ENCODE measurements around the gene UBE2G2.
"Not testable (repeated sequence)": the region's sequence is repeated elsewhere in the genome, so short reads cannot be mapped to it uniquely, and the experiment has no call there.

The UBE2G2 gene

DNA sequence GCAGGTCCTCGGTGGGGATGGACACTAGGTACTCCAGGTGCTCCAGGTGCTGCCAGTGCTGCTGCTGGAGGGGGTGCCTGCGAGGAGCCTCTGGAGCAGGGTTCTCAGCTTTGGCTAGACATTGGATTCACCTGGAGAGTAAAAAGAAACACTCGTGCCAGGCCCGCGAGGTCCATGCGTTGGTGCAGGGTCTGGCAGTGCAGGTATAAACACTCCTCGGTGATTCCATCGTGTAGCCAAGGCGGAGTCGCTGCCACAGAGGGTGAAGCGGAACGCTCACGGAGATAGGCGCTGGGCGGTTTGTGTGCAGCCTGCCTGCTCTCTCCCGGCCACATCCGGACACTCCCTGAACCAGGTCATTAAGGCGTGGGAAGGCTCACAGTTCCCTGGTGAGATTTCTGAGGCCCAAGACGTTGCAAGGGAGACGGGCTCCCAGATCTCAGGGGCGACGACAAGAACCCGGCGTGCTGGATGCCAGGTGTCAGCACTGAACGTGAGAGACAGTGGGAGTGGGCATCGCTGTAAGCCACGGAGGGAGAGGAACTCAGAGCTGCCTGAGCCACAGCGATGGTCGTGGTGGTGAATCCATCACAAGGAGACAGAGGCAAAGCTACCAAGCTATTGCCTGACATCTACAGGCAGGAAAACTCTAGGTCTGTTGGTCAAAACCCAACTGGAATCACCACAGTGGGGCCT lies 33.5 kb upstream of the UBE2G2 start:
- H3K36me3 ChIP-seq (ENCODE audit: control insufficient read depth, insufficient read depth, low read length): no peaks in the 10 kb centered on the region
- no peaks in the 10 kb centered on the region; the same call in 1 of the 2 replicates for H3K4me1 ChIP-seq (ENCODE audit: control insufficient read depth, insufficient read depth, low read length)
- no peaks in the 10 kb centered on the region for H3K27me3 ChIP-seq (ENCODE audit: control insufficient read depth, insufficient read depth, low read length)
- no peaks in the 10 kb centered on the region for H3K9me3 ChIP-seq (ENCODE audit: control insufficient read depth, insufficient read depth, low read length)
- no peak overlapping the region for H3K27ac ChIP-seq (ENCODE audit: low read depth, low read length)
- no peak overlapping the region for H3K4me3 ChIP-seq (ENCODE audit: low read depth, low read length)
- H3K9ac ChIP-seq (ENCODE audit: low read depth, low read length): no peak overlapping the region

DNA sequence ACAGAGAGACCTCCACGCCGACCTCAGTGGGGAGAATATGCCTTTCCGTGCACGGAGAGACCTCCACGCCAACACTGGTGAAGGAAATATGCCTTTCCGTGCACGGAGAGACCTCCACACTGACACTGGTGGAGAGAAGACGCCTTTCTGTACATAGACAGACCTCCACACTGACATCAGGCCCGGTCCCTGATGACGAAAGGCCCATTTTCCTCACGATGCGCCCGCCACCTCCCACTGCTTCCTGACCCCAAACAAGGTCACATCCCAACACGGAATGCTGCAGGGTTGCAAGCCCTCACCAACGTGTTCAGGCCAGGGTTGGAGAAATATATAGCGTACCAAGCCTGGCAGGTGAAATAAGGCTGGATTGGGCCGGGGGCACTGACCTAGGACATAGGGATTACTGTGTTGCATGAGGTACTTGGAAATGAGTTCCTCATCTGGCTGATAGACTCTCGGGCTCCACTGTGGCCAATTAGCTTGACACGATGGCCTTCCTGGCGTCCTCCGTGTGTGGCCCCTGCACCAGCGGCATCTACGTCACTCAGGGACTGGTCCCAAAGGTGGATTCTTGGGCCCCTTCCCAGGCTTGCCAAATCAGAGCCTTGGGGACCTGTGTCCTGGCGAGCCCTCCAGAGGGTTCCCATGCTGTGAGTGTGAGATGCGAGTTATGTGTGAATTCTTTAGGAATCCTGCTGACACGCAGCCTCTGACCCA lies 32.8 kb upstream of the UBE2G2 start:
- H3K4me1 ChIP-seq (ENCODE audit: control insufficient read depth, insufficient read depth, low read length): no peaks in the 10 kb centered on the region; the same call in 1 of the 2 replicates
- no peaks in the 10 kb centered on the region for H3K9me3 ChIP-seq (ENCODE audit: control insufficient read depth, insufficient read depth, low read length)
- no peaks in the 10 kb centered on the region for H3K36me3 ChIP-seq (ENCODE audit: control insufficient read depth, insufficient read depth, low read length)
- no peaks in the 10 kb centered on the region for H3K27me3 ChIP-seq (ENCODE audit: control insufficient read depth, insufficient read depth, low read length)
- H3K9ac ChIP-seq (ENCODE audit: low read depth, low read length): no peak overlapping the region
- H3K27ac ChIP-seq (ENCODE audit: low read depth, low read length): no peak overlapping the region
- H3K4me3 ChIP-seq (ENCODE audit: low read depth, low read length): no peak overlapping the region

DNA sequence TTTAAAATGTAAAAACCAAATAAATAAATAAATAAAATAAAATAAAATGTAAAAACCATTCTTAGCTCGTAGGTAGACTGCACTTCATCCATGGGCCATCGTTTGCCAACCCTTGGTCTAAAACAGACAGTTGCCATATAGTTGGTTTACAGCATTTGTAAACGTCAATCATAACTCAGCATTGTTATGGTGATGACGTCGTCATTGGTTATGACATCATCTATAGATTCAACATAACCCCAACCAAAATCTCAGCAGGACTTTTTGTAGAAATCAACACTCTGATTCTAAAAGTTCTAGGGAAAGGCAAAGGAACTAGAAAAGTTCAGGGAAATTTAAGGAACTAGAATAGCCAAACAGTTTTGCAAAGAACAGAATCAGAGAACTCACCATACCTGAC lies 32.0 kb upstream of the UBE2G2 start:
- Histone ChIP-seq H3K36me3 (ENCODE audit: control insufficient read depth, insufficient read depth, low read length) (no peaks in the 10 kb centered on the region), H3K4me1 (ENCODE audit: control insufficient read depth, insufficient read depth, low read length) (no peaks in the 10 kb centered on the region; the same call in 1 of the 2 replicates), H3K27me3 (ENCODE audit: control insufficient read depth, insufficient read depth, low read length) (no peaks in the 10 kb centered on the region), H3K9ac (ENCODE audit: low read depth, low read length) (no peak overlapping the region), H3K9me3 (ENCODE audit: control insufficient read depth, insufficient read depth, low read length) (peaks cover 3% of the 10 kb centered on the region), H3K4me3 (ENCODE audit: low read depth, low read length) (no peak overlapping the region), H3K27ac (ENCODE audit: low read depth, low read length) (no peak overlapping the region)

DNA sequence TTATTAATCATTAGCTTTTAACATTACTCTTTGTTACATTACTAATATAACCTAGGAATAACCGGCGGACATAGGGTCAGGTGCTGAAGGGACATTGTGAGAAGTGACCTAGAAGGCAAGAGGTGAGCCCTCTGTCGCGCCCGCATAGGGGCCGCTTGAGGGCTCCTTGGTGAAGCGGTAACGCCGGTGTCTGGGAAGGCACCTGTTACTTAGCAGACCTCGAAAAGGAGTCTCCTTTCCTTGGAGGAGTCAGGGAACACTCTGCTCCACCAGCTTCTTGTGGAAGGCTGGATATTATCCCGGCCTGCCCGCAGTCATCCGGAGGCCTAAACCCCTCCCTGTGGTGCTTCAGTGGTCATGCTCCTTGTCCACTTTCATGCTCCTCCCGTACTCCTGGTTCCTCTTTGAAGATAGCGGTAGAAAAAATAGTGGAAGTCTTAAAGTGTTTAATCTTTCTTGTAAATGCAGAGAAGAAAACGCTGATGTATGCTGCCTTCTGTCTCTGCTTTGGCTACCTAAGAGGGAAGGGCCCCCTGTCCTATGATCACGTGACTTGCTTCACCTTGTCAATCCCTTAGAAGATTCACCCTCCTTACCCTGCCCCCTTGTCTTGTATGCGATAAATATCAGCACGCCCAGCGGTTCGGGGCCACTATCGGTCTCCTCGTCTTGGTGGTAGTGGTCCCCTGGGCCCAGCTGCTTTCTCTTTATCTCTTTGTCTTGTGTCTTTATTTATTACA lies 31.1 kb upstream of the UBE2G2 start:
- H3K4me1 ChIP-seq (ENCODE audit: control insufficient read depth, insufficient read depth, low read length); H3K27me3 ChIP-seq (ENCODE audit: control insufficient read depth, insufficient read depth, low read length); H3K9me3 ChIP-seq (ENCODE audit: control insufficient read depth, insufficient read depth, low read length); H3K9ac ChIP-seq (ENCODE audit: low read depth, low read length); H3K36me3 ChIP-seq (ENCODE audit: control insufficient read depth, insufficient read depth, low read length); H3K27ac ChIP-seq (ENCODE audit: low read depth, low read length); H3K4me3 ChIP-seq (ENCODE audit: low read depth, low read length): not testable (repeated sequence)

DNA sequence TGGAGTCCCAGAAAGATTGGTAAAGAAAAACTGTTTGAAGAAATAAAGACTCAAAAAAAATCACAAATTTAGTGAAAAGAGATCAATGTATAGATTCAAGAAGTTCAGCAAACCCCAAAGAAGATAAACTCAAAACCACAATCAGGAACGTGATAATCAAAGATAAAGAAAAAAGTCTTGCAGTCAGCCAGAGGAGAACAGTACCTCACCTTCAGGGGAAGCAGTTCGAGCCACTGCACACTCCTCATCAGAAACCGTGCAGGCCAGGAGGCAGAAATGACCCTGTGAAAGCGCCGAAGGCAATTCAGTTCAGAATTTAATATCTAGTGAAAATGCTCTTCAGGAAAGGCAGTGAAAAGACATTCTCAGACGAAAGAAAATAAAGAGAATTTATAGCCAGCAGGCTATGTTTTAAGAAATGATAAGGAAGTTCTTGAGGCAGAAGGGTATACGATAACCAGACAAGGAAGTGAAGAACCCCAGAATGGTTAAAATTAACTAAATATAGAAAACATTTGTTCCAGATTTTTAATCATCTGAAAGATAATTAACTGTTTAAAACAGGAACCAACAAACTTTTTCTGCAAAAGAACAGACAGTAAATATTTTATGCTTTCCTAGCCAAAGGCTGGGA lies 29.7 kb upstream of the UBE2G2 start:
- H3K4me3 ChIP-seq (ENCODE audit: low read depth, low read length): no peak overlapping the region

DNA sequence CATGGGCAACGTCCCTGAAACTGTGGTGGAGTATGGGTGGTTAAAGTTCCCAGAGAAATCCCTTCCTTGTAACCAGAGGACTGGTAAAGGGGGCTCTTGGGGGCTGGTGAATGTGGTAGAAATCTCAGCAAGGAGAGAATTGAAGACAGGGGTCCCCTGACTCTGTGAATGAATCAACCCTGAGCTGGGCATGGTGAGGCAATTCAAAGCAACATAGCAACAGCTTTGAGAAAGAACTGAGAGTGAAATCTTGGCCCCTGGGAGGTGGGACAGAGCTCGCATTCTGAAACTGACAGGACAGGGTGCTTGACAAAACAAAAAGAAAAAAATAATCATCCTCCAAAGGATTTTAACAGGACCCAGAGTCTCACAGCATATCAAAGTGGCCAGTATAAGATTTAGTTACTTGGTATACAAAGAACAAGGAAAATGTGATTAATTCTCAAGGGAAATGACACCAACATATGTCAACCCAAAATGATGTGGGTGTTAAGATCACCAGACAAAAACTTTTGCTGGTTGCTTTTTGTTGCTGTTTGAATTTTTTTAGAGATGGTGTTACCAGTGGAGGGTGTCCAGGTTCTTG lies 28.0 kb upstream of the UBE2G2 start:
- Histone ChIP-seq H3K4me1 (ENCODE audit: control insufficient read depth, insufficient read depth, low read length) (no peaks in the 10 kb centered on the region), H3K27me3 (ENCODE audit: control insufficient read depth, insufficient read depth, low read length) (no peaks in the 10 kb centered on the region), H3K9ac (ENCODE audit: low read depth, low read length) (no peak overlapping the region), H3K27ac (ENCODE audit: low read depth, low read length) (no peak overlapping the region), H3K4me3 (ENCODE audit: low read depth, low read length) (no peak overlapping the region), H3K9me3 (ENCODE audit: control insufficient read depth, insufficient read depth, low read length) (peaks cover 17% of the 10 kb centered on the region), H3K36me3 (ENCODE audit: control insufficient read depth, insufficient read depth, low read length) (no peaks in the 10 kb centered on the region)

More for the DNA sequence above, 29.7 kb upstream of the UBE2G2 start:
- Histone ChIP-seq H3K27me3 (ENCODE audit: control insufficient read depth, insufficient read depth, low read length) (no peaks in the 10 kb centered on the region), H3K36me3 (ENCODE audit: control insufficient read depth, insufficient read depth, low read length) (no peaks in the 10 kb centered on the region), H3K27ac (ENCODE audit: low read depth, low read length) (no peak overlapping the region), H3K9ac (ENCODE audit: low read depth, low read length) (no peak overlapping the region), H3K4me1 (ENCODE audit: control insufficient read depth, insufficient read depth, low read length) (no peaks in the 10 kb centered on the region), H3K9me3 (ENCODE audit: control insufficient read depth, insufficient read depth, low read length) (peaks cover 17% of the 10 kb centered on the region)

DNA sequence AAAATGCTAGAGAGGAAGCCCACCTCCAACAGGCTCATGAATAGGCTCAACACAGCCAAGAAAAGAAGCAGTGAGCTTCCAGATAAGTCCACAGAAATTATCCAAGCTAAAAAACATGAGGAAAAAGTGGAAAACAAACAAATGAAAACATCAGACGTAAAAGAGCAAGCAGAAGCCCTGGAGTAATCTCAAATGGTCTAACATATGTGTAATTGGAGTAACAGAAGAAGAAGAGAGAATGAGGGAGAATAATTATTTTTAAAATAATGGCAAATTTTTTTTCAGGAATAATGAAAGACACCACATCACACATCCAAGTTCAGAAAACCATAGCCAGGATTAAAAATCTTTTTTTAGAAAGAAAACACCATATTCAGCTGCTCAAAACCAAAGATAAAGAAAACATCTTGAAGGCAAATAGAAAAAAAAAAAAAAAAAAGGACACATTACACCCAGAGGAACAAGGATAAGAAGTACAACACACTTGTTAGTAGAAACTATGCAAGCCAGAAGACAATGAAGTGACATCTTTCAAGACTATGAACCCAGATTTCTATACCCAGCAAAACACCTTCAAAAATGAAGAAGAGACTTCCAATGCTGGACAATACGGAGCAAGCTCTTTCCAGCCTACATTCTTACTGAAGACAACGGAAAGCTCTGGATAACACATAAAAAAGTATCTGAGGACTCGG lies 26.9 kb upstream of the UBE2G2 start:
- peaks cover 20% of the 10 kb centered on the region for H3K9me3 ChIP-seq (ENCODE audit: control insufficient read depth, insufficient read depth, low read length)
- no peaks in the 10 kb centered on the region for H3K36me3 ChIP-seq (ENCODE audit: control insufficient read depth, insufficient read depth, low read length)
- no peak overlapping the region for H3K27ac ChIP-seq (ENCODE audit: low read depth, low read length)
- H3K4me3 ChIP-seq (ENCODE audit: low read depth, low read length): no peak overlapping the region
- no peak overlapping the region for H3K9ac ChIP-seq (ENCODE audit: low read depth, low read length)
- no peaks in the 10 kb centered on the region for H3K4me1 ChIP-seq (ENCODE audit: control insufficient read depth, insufficient read depth, low read length)
- no peaks in the 10 kb centered on the region for H3K27me3 ChIP-seq (ENCODE audit: control insufficient read depth, insufficient read depth, low read length)

DNA sequence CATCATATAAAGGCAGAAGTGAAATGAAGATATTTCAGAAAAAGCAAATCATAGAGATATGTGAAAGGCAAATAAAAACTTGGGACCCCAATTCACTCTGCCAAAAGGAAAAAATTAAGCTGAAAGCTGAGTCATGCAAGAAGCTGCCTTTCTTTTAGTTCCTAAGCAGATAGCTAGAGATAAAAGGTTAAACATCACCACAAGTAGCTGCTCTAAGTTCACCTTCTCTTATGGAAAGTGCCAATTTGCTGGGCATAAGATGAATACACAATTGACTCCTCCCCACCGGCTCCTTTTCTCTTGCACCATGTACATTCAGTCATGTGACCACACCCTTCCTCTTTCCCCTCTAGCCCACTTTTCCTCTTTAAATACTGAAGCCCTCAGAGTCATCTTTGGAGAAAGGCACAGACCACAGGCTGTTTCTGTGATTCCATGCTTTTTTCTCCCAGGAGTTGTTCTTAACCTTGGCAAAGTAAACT lies 21.6 kb upstream of the UBE2G2 start:
- Histone ChIP-seq H3K36me3 (ENCODE audit: control insufficient read depth, insufficient read depth, low read length) (no peaks in the 10 kb centered on the region), H3K4me3 (ENCODE audit: low read depth, low read length) (no peak overlapping the region), H3K9ac (ENCODE audit: low read depth, low read length) (no peak overlapping the region), H3K4me1 (ENCODE audit: control insufficient read depth, insufficient read depth, low read length) (no peaks in the 10 kb centered on the region), H3K9me3 (ENCODE audit: control insufficient read depth, insufficient read depth, low read length) (peaks cover 37% of the 10 kb centered on the region), H3K27me3 (ENCODE audit: control insufficient read depth, insufficient read depth, low read length) (no peaks in the 10 kb centered on the region), H3K27ac (ENCODE audit: low read depth, low read length) (no peak overlapping the region)

DNA sequence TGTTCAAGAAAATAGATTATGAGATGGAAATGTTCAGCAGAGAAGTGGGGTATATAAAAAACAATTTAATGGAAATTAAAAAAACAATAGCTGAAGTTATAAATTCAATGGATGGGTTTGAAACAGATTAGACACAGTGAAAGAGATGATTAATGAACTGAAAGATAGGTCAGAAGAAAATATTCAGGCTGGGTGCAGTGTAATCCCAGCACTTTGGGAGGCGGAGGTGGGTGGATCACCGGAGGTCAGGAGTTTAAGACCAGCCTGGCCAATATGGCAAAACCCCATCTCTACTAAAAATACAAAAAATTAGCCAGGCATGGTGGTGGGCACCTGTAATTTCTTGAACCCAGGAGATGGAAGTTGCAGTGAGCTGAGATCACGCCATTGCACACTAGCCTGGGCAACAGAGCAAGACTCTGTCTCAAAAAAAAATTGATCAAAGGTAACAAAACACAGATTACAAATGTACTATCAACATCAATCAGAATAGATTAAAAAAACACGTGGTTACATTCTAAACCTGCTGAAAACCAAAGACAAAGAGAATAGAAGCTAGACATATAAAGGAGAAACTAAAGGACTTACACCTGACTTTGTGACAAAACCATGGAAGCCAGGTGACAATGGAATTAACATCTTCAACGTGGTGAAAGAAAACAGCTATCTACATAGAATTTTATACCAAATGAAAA lies 21.0 kb upstream of the UBE2G2 start:
- peaks cover 36% of the 10 kb centered on the region for H3K9me3 ChIP-seq (ENCODE audit: control insufficient read depth, insufficient read depth, low read length)
- H3K4me1 ChIP-seq (ENCODE audit: control insufficient read depth, insufficient read depth, low read length): no peaks in the 10 kb centered on the region
- H3K36me3 ChIP-seq (ENCODE audit: control insufficient read depth, insufficient read depth, low read length): no peaks in the 10 kb centered on the region
- H3K27ac ChIP-seq (ENCODE audit: low read depth, low read length): no peak overlapping the region
- H3K27me3 ChIP-seq (ENCODE audit: control insufficient read depth, insufficient read depth, low read length): no peaks in the 10 kb centered on the region
- no peak overlapping the region for H3K9ac ChIP-seq (ENCODE audit: low read depth, low read length)
- H3K4me3 ChIP-seq (ENCODE audit: low read depth, low read length): no peak overlapping the region

DNA sequence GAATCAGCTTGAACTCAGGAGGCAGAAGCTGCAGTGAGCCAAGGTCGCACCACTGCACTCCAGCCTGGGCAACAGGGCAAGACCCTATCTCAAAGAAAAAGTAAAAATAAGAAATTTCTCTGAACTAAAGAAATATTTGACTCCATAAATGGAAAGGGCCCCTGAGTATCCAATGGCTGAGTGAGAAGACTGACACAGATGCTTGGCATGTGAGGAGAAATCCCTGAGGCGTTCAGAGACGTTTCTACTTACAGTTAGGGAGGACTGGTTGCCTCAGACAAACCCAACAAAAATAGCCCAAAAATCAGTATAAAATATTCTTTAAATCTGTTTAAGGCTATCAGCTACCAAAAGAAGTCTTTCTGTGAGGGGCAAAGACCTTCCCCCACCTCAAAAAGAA lies 19.2 kb upstream of the UBE2G2 start:
- Histone ChIP-seq H3K36me3 (ENCODE audit: control insufficient read depth, insufficient read depth, low read length) (no peaks in the 10 kb centered on the region), H3K9ac (ENCODE audit: low read depth, low read length) (no peak overlapping the region), H3K9me3 (ENCODE audit: control insufficient read depth, insufficient read depth, low read length) (peaks cover 29% of the 10 kb centered on the region), H3K27me3 (ENCODE audit: control insufficient read depth, insufficient read depth, low read length) (no peaks in the 10 kb centered on the region), H3K27ac (ENCODE audit: low read depth, low read length) (no peak overlapping the region), H3K4me3 (ENCODE audit: low read depth, low read length) (no peak overlapping the region), H3K4me1 (ENCODE audit: control insufficient read depth, insufficient read depth, low read length) (no peaks in the 10 kb centered on the region)

All from HUES48 (cell line).